HL-60/S4 (cell line): ENCODE measurements around the gene RNF182.
"Not testable (repeated sequence)": the region's sequence is repeated elsewhere in the genome, so short reads cannot be mapped to it uniquely, and the experiment has no call there.

Source experiments
- in situ Hi-C: fragments of 300-500 bp; cut with MboI; formaldehyde crosslinking; loops from 2 replicates; pipeline ENCODE4 v1.14.3; 2022; ENCODE audit warnings: low sequenced_read_pairs

Gene RNF182

DNA sequence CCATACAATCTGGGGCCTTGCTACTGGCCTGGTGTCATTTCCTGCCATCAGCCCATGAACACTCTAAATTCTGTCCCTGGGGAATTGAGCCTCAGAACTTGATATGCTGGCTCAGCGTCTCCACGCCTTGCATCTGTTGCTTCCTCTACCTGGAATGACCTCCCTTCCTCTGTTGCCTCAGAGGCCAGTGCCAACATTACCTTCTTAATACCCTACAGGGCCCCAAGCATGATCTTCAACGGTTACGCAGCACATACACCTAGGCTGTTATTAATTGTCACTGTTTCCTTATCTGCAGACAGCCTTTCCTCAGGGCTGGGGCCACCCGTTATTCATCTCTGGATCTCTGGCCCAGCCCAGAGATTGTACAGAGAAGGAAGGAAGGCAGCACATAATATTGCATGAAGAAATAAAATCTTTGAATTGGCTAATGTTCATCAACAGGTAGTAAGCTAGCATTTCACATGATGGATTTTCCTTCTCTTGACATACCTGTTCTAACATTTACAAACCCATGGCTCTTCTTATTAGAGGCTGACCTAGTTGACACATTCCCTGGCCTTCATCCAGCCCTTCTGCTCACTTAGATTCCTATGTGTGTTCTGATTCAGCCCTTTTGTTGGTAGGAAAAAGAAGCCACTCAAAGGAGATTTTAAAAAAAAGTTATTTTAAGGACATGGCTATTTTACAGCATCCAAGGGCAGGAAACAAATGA is 8.4 kb upstream of the RNF182 start:
- in situ Hi-C loops: no loop called here

DNA sequence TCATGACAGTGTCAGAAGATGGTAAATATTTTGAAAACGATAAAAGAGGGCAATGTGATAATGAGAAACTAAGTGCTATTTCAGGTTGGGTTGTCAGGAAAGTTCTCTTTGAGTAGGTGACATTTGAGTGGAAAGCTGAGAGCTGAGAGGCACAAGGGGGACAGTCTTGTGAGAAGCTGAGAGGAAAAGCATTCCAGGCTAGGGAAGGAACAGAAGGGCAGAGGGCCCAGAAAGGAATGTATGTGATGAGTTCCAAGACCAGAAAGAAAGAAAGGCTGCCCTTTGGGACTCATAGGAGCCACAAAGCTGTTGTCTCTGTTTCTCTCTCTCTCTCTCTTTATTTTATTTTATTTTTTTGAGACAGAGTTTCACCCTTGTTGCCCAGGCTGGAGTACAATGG is 7.6 kb upstream of the RNF182 start:
- in situ Hi-C loops: no loop called here

DNA sequence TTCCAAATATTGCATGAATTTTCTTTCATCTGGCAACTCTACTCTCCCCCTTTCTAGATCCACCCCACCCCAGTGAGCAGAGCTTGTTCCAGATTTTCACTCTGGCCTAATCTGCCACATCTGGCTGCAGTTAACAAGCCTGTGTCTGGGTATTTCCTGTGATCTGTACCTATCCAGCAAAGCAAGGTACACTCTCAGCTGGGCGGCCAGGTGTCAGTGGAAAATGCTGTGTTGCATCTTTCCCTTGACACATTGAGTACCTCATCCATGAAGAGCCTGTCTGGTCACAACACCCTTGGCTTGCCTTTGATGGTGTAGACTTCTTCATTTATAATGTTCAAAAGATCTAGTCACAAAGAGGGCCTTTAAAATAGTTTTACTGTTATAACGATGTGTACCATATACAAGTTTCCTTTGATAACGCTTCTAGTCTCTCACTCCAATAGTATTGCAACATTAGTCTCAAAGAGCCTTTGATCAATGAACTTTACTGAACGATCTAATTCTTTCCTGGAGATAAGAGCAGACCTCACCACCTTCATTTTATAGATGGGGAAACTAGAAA is 6.0 kb upstream of the RNF182 start:
- in situ Hi-C loops: no loop called here

DNA sequence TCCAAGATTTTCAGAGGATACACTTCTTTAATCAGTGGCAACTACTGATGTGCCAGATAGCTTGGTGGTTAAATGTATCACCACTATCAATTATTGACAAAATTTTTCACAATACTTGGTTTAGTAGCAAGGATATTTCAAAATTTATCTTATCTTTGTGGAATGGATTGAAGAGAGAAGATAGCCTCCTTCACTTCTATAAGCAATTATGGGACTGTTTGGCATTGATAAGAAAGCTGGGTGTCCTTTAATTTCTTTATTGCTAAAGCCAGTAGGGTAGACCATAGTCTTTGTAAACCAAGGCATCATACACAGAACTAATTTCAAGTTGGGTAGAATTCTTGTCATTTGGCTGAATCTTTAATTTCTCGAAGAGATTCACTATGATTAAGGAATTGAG is 4.9 kb upstream of the RNF182 start:
- in situ Hi-C loops: no loop called here

DNA sequence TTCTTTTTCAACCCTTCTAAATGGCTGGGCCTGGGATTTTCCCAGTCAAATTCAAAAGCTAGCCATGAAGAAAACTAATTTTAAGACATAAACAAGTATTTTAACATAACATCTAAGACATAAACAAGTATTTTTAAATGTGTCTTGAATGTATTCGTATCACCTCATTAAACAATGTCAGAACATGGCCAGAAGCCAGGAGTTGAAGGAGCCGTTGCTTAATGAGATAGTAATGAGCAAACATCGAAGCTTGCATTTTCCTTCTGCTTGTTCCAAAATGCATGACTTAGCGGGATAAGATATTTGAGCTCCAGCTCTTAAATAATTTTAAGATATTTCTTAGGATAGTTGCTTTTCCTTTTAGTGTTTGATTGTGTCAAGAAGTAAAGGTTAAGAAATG is 4.2 kb upstream of the RNF182 start:
- in situ Hi-C loops: no loop called here

DNA sequence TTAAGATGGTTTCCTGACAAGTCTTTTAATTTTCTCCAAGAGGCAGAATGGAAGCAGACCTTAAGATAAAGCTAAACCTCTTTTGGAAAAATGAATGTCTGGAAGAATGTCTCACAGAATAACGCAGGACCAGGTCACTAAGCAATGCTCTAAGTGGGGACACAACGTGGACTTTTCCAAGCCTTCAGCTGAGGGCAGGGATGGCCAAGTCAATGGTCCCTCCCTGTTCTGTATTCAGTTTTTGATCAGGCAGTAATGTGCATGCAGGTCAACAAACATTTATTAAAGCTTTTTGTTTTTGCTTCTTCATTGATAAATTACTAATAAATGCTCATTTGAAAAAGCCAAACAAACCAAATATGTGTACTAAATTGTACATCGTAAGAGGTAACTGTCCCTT is 2.0 kb upstream of the RNF182 start:
- in situ Hi-C loops: no loop called here

DNA sequence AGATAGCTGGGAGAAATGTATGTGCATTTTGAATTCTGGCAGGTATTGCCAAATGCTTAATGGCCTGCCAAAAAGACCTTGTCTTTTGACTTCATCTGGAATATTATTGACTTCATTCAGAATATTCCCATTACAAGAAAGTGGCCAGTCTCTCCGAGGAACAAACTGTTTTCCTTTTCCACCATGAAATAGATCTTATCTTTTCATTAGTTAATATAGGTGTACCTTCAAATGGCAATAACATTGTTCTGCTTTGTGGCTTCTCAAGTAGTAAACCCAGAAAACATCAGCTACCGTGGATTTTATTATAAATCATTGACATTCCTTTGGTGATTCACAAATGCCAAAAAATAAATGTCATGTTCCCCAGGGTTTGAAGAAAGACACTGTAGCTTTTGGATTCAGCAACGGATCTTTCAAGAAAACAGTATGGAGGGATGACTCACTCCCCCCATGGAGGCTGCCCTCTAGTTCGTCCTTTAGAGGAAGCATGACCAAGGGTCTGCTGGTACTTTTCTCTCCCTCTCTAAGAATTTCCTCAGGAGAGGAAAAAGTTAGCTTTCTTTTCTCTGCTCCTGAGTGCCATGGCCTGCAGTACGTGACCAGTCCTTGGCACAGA is 1.1 kb upstream of the RNF182 start:
- in situ Hi-C loops: no loop called here

DNA sequence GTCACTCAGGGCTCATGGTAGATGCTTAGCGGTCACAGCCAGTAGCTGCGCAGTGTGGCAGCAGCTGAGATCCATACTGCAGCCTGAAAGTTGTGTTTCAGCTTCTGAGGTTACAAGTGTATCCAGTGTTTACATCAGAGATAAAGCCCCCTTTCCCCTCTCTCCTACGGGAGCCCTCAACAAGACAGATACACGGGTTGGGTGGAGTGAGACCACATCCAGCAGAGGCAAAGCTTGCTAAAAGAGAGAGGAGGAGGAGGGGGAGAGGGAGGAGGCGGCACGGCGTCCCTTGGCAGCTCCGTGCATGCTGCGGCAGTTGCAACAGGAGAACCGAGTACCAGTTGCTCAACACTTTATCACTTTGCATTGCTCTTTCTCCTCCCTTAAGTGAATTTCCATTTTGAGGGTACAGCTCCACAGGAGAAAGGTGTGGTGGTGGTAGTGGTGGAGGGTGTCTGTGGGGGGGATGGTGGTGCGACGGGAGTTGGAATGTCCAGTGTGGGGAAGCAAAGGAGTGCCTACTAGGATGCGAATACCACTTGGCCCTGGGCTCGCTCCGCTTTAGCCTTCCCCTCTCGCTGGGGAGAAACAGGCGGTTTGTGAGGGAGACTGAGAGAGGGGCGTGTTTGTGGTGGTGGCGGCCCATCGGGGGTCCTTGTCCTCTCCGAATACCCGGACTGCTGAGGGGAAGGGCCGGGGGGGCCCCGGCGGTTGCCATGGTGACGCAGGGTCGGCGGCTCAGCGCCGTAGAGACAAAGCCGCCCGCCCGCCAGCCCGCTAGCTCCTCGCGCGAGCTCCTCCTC is 405 bp upstream of the RNF182 start:
- in situ Hi-C loops: no loop called here

DNA sequence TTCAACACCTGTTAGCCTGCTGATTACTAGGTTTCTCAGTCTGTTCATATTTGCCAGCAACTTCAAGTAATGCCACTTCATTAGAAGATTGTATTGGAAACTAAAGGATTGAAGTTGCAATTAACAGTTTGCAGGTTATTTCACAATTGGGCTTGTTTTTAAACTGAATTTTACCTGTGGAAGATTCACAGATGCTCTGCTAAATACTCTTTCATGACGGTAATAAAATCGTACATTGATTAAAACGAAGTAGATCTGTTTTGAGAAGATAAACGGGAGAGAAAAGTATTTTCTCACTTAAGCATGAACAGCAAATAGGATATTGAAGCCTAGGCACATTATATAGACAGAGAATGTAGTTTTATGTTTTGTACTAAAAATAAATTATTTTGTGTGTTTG is 1.6 kb downstream of the RNF182 start:
- in situ Hi-C loops: no loop called here

DNA sequence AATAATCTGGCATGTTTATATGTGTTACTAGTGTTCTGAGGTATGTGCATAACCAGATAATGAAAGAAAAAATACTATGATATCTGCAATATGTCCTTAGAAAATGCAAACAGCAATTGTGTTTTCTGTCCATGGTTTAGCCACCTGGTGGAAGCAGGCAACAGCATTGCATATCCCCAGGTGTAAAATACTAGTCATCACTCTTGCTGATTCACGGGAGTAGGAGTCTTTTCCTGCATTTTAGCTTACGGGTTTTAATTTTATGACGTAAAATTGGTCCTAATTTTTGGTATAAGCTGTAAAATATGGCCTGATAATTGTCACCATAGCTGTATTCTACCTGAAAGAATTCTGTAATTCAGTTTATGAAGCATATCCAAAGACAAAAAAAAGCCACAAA is 2.5 kb downstream of the RNF182 start:
- in situ Hi-C loops: no loop called here

DNA sequence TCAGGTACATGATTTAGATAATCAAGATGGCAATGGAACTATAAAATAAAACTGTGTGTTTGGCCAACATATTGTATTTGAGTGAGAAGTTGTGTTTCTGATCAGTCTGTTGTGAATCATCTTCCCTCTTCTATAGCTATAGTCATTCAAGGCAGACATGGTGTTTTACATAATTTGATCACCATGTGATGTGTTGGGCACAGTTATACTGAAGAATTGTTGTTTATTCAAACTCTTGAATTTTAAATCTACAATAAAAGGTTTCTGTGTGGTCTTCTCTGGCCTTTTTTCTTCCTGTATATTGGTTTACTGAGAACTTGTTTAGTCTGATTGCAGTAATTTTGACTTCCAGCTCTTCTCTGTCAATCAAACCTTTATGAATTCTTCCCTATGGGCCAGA is 4.4 kb downstream of the RNF182 start:
- in situ Hi-C loops: no loop called here

DNA sequence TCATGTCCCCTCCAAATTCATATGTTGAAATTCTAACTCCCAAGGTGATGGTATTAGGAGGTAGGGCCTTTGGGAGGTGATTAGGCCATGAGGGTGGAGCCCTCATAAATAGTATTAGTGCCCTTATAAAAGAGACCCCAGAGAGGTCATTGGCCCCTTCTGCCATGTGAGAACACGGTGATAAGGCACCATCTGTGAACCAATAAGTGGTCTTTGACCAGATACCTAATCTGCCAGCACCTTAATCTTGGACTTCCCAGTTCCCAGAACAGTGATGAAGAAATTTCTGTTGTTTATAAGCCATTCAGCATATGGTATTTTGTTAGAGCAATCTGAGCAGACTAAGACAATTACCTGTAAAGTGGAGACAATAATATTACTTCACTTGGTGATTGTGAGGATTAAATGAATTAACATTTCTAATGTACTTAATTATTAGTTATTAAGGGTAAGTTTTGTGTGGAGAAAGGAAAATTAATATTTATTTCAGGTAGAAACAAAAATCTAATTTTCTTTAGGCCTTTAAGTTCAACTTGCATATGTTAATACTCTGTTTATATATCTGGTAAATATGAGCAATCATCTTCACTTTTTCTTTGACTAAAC is 7.1 kb downstream of the RNF182 start:
- in situ Hi-C loops: no loop called here

DNA sequence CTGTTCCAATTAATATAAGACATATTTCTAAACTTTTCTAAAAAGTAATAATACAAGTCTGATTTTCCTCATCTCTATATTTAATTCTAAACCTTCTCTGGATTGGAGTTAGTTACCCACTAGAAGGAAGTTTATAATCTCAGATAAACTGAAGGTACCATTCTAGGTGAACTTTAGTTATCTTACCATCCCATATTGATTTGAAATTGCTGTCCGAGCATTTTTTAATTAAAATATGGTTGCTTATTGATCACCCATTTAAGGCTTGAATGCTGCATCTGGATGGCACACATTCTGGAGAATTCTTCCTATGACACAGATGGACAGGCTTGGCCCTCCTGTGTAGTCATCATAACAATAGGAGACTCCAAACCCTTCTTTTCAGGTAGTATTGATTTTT is 8.0 kb downstream of the RNF182 start:
- in situ Hi-C loops: no loop called here

DNA sequence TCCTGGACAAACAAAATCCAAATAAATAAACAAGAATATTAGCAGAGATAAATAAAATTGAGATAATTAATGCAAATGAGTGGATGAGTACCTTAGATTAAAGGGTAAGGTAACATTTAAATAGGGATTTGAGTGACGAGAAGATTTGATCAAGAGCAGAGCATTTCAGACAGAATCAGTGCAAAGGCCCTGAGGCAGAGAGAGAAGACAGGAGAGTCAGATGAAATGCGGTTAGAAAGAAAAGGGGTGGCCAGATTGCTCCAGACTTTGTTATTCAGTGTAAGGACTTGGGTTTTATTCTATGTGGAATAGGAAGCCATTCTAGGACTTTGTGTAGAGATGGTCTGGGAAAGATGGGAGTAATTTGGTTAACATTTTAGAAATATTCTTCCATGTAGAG is 10.0 kb downstream of the RNF182 start:
- in situ Hi-C loops: no loop called here

DNA sequence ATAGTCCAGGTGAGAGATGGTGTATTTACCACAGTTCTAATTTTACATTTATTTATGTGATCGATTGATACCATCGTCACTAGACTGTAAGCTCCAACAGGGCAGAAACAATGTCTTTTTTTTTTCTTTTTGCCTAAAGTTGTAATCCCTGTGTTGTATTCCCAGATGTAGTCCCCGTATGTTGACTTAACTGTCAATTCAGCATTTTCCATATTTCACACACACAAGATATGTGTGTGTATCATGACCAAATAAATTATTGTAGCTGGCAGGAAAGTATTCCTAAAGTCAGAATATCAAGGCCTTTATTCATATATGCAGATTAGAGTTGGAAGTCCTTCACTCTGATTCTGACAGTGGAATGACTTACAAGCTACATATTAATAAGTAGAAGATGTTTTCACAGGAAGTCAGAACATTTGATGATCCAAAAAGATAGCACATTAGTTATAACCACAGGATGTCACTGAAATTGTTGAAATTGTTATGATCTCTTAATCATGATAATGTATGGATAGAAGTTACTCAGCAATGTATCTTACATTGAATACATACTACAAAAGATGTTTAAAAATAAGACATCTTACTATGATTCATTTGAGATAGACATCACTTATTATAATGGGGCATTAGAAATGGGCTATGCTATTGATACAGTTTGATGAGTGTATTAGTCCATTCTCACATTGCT is 10.6 kb downstream of the RNF182 start:
- in situ Hi-C loops: no loop called here

DNA sequence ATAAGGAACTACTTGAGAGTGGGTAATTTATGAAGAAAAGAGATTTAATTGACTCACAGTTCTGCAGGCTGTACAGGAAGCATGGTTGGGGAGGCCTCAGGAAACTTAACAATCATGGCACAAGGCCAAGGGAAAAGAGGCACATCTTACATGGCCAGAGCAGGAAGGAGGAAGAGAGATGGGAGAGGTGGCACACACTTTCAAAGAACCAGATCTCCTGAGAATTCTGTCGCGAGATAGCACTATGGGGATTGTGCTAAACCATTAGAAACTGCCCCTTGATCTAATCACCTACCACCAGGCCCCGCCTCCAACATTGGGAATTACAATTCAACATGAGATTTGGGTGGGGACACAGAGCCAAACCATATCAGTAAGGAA is 11.1 kb downstream of the RNF182 start:
- in situ Hi-C loops: not testable (repeated sequence)

DNA sequence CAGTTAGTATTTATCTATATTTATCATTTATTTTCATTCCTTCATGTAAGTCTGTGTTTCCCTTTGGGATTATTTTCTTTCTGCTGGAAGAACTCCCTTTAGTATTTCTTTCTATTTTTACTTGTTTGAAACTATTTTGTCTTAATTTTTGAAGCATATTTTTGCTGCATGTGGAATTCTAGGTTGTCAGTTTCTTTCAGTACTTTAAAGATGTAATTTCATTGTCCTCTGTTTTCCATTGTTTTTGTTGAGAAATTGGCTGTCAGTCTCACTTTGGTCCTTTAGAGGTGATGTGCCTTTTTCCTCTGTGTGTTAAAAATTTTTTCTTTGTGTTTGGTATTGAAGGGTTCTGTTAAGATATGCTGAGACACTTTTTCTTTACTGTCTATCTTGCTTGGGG is 17.1 kb downstream of the RNF182 start:
- in situ Hi-C loops: no loop called here

DNA sequence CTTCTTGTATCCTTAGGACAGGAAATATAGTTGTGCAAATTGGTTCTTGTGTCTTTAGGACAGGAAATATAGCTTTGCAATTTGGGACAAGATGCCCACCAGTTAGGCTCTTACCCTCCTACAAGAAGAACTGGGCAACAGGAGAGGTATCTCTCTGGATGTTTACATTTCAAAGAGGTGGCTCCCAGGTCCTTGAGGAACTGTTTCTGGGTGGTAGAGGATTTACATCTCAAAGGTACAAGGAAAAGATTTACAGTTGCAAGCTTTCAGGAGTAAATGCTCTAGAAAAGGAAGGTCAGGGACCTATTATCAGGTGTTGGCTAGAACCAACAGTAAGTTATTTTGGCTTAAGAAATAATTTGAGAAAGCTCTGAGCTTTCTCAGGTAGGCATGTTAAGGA is 19.2 kb downstream of the RNF182 start:
- in situ Hi-C loops: no loop called here

DNA sequence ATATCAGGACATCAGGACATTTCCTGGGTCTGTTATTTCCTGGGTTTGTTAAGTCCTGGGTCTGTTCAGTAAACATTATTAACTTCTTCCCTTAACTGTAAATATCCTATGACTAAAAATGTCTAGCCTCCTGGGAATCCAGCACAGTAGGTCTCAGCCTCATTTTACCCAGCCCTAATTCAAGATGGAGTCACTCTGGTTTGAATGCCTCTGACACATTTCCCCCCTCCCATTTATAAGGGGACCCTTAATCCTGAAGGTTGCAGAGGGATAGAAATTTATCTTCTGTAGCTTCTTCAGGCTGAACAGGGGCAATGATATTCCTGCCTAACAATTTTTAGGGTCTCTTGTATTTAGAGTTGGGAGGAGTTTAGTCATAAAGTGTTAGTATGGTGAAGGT is 21.8 kb downstream of the RNF182 start:
- in situ Hi-C loops: no loop called here

DNA sequence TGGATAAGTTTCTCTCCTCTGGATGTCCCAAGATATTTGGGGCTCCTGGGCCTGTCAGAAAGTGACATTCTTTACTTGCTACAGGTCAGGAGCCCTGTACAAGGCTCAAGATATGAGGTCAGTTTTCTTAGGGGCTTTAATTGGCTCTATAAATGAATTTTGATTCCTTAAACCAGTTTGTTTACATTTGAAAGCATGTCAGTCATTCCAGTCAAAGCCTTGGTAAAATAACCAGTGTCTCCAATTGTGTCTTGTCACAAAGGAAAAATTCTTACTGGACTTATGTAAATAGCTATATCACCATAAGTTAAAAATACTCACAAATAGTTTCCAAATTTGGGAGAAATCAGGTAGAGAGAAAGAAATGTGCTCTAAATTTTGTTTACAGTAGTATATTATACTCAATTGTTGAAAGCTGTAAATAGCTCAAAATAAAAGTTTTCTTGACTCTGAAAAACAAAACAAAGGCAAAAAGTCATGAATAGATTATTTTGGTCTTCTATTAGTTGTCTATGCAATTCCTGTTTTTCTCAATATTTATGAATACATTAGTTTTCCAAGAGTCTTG is 22.9 kb downstream of the RNF182 start:
- in situ Hi-C loops: no loop called here

DNA sequence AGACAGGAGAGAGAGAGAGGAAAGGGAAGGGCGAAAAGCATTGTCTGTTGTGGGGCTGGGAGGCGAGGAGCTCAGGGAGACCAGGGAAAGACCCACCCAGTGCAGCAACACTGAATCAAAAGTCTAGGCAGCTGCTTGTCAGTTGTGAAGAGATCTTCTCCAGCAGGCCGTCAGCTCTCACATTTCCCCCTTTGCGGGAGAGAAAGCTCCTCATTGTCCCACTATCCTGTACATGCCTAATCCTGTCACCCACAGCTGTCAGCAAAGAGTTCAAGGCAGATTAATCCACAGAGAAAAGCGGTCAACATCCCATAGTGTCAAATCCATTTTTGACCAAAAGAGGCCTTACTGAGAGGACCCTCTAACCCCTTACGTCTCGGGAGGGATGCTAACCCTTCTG is 27.3 kb downstream of the RNF182 start:
- in situ Hi-C loops: no loop called here
